Measurements from ENCODE around the gene GLI2. TPM values are rescaled to one million over a fixed set of nuclear protein-coding genes. Genes with fewer than 3 reads are reported as not detected.

Gene GLI2
- total and polyA plus RNA-seq, 8 donors = 8.5 to 26.1 (median 18.4) TPM

DNA sequence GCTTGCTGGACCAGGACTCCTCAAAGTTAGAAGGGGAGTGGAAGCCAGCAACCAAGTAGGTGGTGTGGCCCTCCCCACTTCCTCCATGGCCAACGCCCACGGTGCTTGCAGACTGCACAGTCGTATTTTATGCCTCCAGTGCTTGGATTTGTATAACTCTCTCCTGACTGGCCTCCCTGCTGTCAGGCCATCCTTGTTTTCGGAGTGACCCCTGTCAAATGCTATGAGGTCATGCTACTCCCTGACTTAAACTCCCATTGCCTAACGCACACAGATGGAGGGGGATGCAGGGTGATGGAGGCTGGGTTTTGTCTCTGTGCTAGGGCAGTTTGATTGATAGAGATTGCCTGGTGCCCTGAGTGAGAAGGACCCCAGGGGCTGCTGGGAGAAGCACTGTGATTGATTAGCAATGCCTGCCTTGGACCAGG lies 36.1 kb downstream of the GLI2 start:
- Histone ChIP-seq H3K4me3 (no peak overlapping the region), H3K36me3 (no peaks in the 10 kb centered on the region), H3K4me1 (no peaks in the 10 kb centered on the region), H3K9me3 (no peaks in the 10 kb centered on the region), H3K27me3 (no peaks in the 10 kb centered on the region), H3K27ac (peak overlapping the region in 1 of 2 donors; percentile 67)
- ATAC-seq = peak; percentile 33
- DNase-seq = peak in 1 of 4 donors; percentile 72
- no peak for TF ChIP-seq CTCF (IDR thresholded peaks at IDR 0.05)
- intact Hi-C loops (cut with DNase I) = no loop called here

GRCh38 chr2:120772261-120772660 lies 36.6 kb downstream of the GLI2 start:
- intact Hi-C loops (cut with DNase I) = no loop called here
- H3K4me3 ChIP-seq = no peak overlapping the region
- no peak overlapping the region for H3K27ac ChIP-seq
- no peaks in the 10 kb centered on the region for H3K9me3 ChIP-seq
- H3K36me3 ChIP-seq = no peaks in the 10 kb centered on the region
- no peaks in the 10 kb centered on the region for H3K27me3 ChIP-seq
- DNase-seq (peak in 1 of 4 donors; percentile 51), ATAC-seq (no peak)
- no peaks in the 10 kb centered on the region for H3K4me1 ChIP-seq
- no peak for TF ChIP-seq CTCF (IDR thresholded peaks at IDR 0.05)

DNA sequence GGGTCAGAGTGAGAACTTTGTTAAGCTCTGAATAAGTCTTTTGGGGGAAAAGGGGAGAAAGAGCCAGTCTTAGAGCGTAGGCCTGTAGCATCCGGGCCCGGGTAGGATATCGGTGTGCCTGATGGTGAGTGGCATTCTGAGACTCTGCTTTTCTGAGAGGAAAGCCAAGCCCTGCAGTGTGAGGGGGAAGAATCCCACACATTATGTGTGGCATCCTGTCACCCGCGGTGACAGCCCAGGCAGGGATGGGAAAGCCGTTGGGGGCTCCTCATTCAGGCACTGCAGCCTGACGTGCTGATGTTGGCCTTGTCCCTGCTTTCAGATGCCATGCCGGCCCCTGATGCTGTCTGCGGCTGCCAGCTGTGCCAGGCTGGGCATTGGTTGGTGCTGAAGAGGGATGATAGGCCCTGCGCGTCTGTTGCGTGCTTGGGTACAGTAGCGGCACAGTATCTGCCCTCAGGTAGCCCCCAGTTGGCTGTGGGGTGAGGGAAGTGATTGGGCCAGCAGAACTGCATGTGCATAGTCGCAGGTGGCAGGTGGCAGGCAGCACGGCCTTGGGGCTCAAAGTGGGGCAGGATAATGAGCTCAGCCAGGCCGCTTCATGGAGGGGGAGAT lies 37.6 kb downstream of the GLI2 start:
- TF ChIP-seq CTCF (IDR thresholded peaks at IDR 0.05) = no peak
- Histone ChIP-seq H3K36me3 (no peaks in the 10 kb centered on the region), H3K4me3 (no peak overlapping the region), H3K9me3 (no peaks in the 10 kb centered on the region), H3K27me3 (peaks cover 0 to 5% of the 10 kb centered on the region in 2 donors), H3K4me1 (no peaks in the 10 kb centered on the region), H3K27ac (no peak overlapping the region)
- ATAC-seq (no peak), DNase-seq (peak in 1 of 4 donors; percentile 50)
- intact Hi-C loops (cut with DNase I) = no loop called here

DNA sequence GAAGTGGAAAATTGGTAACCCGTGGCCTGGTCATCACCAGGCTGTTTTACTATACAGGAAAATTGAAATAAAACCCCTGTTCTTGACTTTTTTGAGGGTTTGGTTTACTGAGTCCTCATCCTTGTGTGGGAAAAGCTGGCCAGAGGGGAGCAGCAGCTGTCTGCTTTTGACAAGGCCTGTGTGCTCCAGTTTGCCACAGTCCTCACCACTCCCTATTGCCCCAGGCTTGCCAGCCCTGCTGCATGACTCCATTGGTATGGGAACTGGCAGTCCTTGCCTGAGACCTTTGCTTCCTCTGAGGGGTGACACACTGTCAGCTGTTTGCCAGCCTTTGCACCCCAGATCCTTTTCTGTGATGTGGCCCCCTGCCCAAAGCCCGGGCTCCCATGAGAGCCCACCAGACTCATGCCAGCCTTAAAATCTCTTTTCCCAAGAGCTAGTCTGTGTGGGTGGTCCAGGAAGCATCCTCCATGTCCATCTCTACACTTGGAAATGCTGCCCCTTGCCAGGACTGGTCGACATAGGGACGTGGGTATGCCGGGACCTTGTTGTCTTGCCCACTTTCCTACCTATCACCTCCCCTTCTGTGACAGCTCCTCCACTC lies 39.0 kb downstream of the GLI2 start:
- Histone ChIP-seq H3K27me3 (peaks cover 0 to 5% of the 10 kb centered on the region in 2 donors), H3K9me3 (no peaks in the 10 kb centered on the region), H3K27ac (no peak overlapping the region), H3K36me3 (no peaks in the 10 kb centered on the region), H3K4me1 (no peaks in the 10 kb centered on the region), H3K4me3 (no peak overlapping the region)
- intact Hi-C loops (cut with DNase I) = no loop called here
- TF ChIP-seq CTCF (IDR thresholded peaks at IDR 0.05) = no peak
- no peak for ATAC-seq
- peak in 1 of 4 donors; percentile 28 for DNase-seq

GRCh38 chr2:120775194-120775593 lies 39.5 kb downstream of the GLI2 start:
- no peaks in the 10 kb centered on the region for H3K9me3 ChIP-seq
- H3K27me3 ChIP-seq = peaks cover 0 to 5% of the 10 kb centered on the region in 2 donors
- no peak overlapping the region for H3K27ac ChIP-seq
- no peaks in the 10 kb centered on the region for H3K4me1 ChIP-seq
- H3K4me3 ChIP-seq = no peak overlapping the region
- ATAC-seq (no peak), DNase-seq (peak in 1 of 4 donors; percentile 46)
- TF ChIP-seq CTCF (IDR thresholded peaks at IDR 0.05) = no peak
- intact Hi-C loops (cut with DNase I) = no loop called here
- H3K36me3 ChIP-seq = no peaks in the 10 kb centered on the region

Data from left lung (tissue), 10 donors.